Karpas-422 (cell line): ENCODE measurements around the gene IGBP1. TPM values are rescaled to one million over a fixed set of nuclear protein-coding genes. Genes with fewer than 3 reads are reported as not detected.
"Not testable (repeated sequence)": the region's sequence is repeated elsewhere in the genome, so short reads cannot be mapped to it uniquely, and the experiment has no call there.

Experiments
- DNase-seq: peaks from one replicate; pipeline ENCODE4 v3.0.0-alpha.2; 2015
- H2AFZ ChIP-seq: fragments of 200-600 bp; sonication (generic); 2 replicates; pipeline ENCODE4 v1.6.1; 2014; ENCODE audit warnings: antibody characterized with exemption, low read length, mixed read lengths
- H3K27ac ChIP-seq: fragments of 200-600 bp; sonication (generic); 2 replicates; pipeline ENCODE4 v1.5.1; 2014; ENCODE audit warnings: mild to moderate bottlenecking, low read length, moderate library complexity
- H3K27me3 ChIP-seq: fragments of 200-600 bp; sonication (generic); 2 replicates; pipeline ENCODE4 v1.6.1; 2014; ENCODE audit warnings: low read length, mixed read lengths
- H3K36me3 ChIP-seq: fragments of 200-600 bp; sonication (generic); 2 replicates; pipeline ENCODE4 v1.6.1; 2014; ENCODE audit warnings: low read length, mixed read lengths; ENCODE audit not compliant: insufficient read depth
- H3K4me1 ChIP-seq: fragments of 200-600 bp; sonication (generic); 2 replicates; pipeline ENCODE4 v1.6.1; 2014; ENCODE audit warnings: mild to moderate bottlenecking, low read length, mixed read lengths
- H3K4me2 ChIP-seq: fragments of 200-600 bp; sonication (generic); 2 replicates; pipeline ENCODE4 v1.6.1; 2014; ENCODE audit warnings: low read length, low read depth, mild to moderate bottlenecking; ENCODE audit not compliant: poor library complexity, severe bottlenecking
- H3K4me3 ChIP-seq: fragments of 200-600 bp; sonication (generic); 2 replicates; pipeline ENCODE4 v1.5.1; 2014; ENCODE audit warnings: mild to moderate bottlenecking, antibody characterized with exemption, low read length, mixed read lengths
- H3K79me2 ChIP-seq: fragments of 200-600 bp; sonication (generic); 2 replicates; pipeline ENCODE4 v1.6.1; 2014; ENCODE audit warnings: mild to moderate bottlenecking, low read length, mixed read lengths
- H3K9ac ChIP-seq: fragments of 200-600 bp; sonication (generic); 2 replicates; pipeline ENCODE4 v1.6.0; 2014; ENCODE audit warnings: low read length
- H3K9me2 ChIP-seq: fragments of 200-600 bp; sonication (generic), shearing (Covaris generic); replicated peaks from 2 replicates; pipeline ENCODE4 v1.6.0; 2014; ENCODE audit warnings: mild to moderate bottlenecking, low read length, moderate library complexity; ENCODE audit not compliant: insufficient read depth
- H3K9me3 ChIP-seq: fragments of 300-700, 200-600 bp; sonication (generic); 2 replicates; pipeline ENCODE4 v1.6.1; 2014; ENCODE audit warnings: low read length, mixed read lengths
- H4K20me1 ChIP-seq: fragments of 200-600 bp; sonication (generic); 2 replicates; pipeline ENCODE4 v1.6.1; 2014; ENCODE audit warnings: mild to moderate bottlenecking, antibody characterized with exemption, low read length, low read depth; ENCODE audit not compliant: insufficient read depth
- total RNA-seq: library from RNA; depleted of rRNA; stranded (reverse); fragments of >200 nt; shearing (Covaris generic); gene quantifications from 2 replicates; pipeline ENCODE4 v1.2.3, GENCODE V29; 2014; ENCODE audit warnings: low replicate concordance; rRNA removed

The IGBP1 gene
- total RNA-seq, 1 experiment from 2014 or later, result 89.5 TPM

- peak; percentile 93 for DNase-seq
- H3K79me2 ChIP-seq, result no peaks in the 10 kb centered on the region
- 0 out of 2 replicates have a peak overlapping the region, but pooled peaks have one; percentile 21 for H2AFZ ChIP-seq
- no peaks in the 10 kb centered on the region for H3K9me2 ChIP-seq
- H3K9ac ChIP-seq, result no peak overlapping the region
- no peaks in the 10 kb centered on the region for H3K27me3 ChIP-seq
- no peaks in the 10 kb centered on the region for H3K36me3 ChIP-seq
- no peak overlapping the region for H3K4me3 ChIP-seq
- H3K27ac ChIP-seq, result no peak overlapping the region
- H4K20me1 ChIP-seq, result no peaks in the 10 kb centered on the region
- peaks cover 6% of the 10 kb centered on the region; the same call in 1 of the 2 replicates for H3K4me1 ChIP-seq
- no peaks in the 10 kb centered on the region for H3K9me3 ChIP-seq
- peak overlapping the region; percentile 33 for H3K4me2 ChIP-seq
Observed at GRCh38 chrX:70196961-70197720, 63.9 kb downstream of the IGBP1 start.

GRCh38 chrX:70201732-70202131 is 68.5 kb downstream of the IGBP1 start:
- Histone ChIP-seq H3K9me3 (no peaks in the 10 kb centered on the region), H3K4me2 (no peak overlapping the region), H3K36me3 (no peaks in the 10 kb centered on the region), H3K4me3 (no peak overlapping the region), H3K27ac (no peak overlapping the region), H3K9me2 (no peaks in the 10 kb centered on the region), H3K4me1 (peaks cover 4% of the 10 kb centered on the region; the same call in 1 of the 2 replicates), H4K20me1 (no peaks in the 10 kb centered on the region), H2AFZ (no peak overlapping the region), H3K9ac (no peak overlapping the region), H3K27me3 (no peaks in the 10 kb centered on the region), H3K79me2 (no peaks in the 10 kb centered on the region)
- no peak for DNase-seq

- no peaks in the 10 kb centered on the region for H3K9me3 ChIP-seq
- DNase-seq, result no peak
- no peaks in the 10 kb centered on the region for H4K20me1 ChIP-seq
- H2AFZ ChIP-seq, result no peak overlapping the region
- no peak overlapping the region for H3K9ac ChIP-seq
- H3K79me2 ChIP-seq, result no peaks in the 10 kb centered on the region
- H3K4me3 ChIP-seq, result no peak overlapping the region
- no peaks in the 10 kb centered on the region for H3K27me3 ChIP-seq
- no peaks in the 10 kb centered on the region for H3K4me1 ChIP-seq
- H3K9me2 ChIP-seq, result no peaks in the 10 kb centered on the region
- no peak overlapping the region for H3K4me2 ChIP-seq
- no peak overlapping the region for H3K27ac ChIP-seq
- no peaks in the 10 kb centered on the region for H3K36me3 ChIP-seq
Observed at GRCh38 chrX:70208479-70208878, 75.2 kb downstream of the IGBP1 start.

- not testable (repeated sequence) for H4K20me1 ChIP-seq, H3K9ac ChIP-seq, DNase-seq, H3K36me3 ChIP-seq, H3K9me3 ChIP-seq, H3K4me1 ChIP-seq, H3K27me3 ChIP-seq, H3K79me2 ChIP-seq, H2AFZ ChIP-seq, H3K27ac ChIP-seq, H3K4me3 ChIP-seq, H3K9me2 ChIP-seq, H3K4me2 ChIP-seq
Observed at GRCh38 chrX:70209570-70209969, 76.3 kb downstream of the IGBP1 start.

Other genes starting within 250 kb of the IGBP1 start
- not detected in 2 replicates for gene AWAT2, start 83.5 kb upstream of the IGBP1 start, total RNA-seq
- not detected in 2 replicates for gene OTUD6A, start 71.0 kb upstream of the IGBP1 start, total RNA-seq
- not detected in 2 replicates for gene DGAT2L6, start 44.0 kb downstream of the IGBP1 start, total RNA-seq
- gene AWAT1, start 101.2 kb downstream of the IGBP1 start, total RNA-seq, result not detected in 2 replicates
- gene P2RY4, start 126.8 kb downstream of the IGBP1 start, total RNA-seq, result not detected in 2 replicates
- gene ARR3, start 134.9 kb downstream of the IGBP1 start, total RNA-seq, result not detected in 2 replicates
- gene RAB41, start 148.7 kb downstream of the IGBP1 start, total RNA-seq, result not detected in 2 replicates
- 51.5 and 54.5 TPM in 2 replicates for gene PDZD11, start 156.5 kb downstream of the IGBP1 start, total RNA-seq
- gene KIF4A, start 156.7 kb downstream of the IGBP1 start, total RNA-seq, result 12.6 and 15.0 TPM in 2 replicates